Prostate gland (tissue), 2 donors: ENCODE measurements around the gene NOXA1. TPM values are rescaled to one million over a fixed set of nuclear protein-coding genes. Genes with fewer than 3 reads are reported as not detected.
"Not testable (repeated sequence)": the region's sequence is repeated elsewhere in the genome, so short reads cannot be mapped to it uniquely, and the experiment has no call there.

ENCODE experiments used
- DNase-seq: peaks from one replicate; pipeline ENCODE4 v3.0.0-alpha.2; 2019; ENCODE audit warnings: low spot score
- H3K27ac ChIP-seq, 2 donors: fragments of 200-600 bp; sonication (generic); 2 replicates each; pipeline ENCODE4 v1.5.1; 2017 to 2019
- H3K27me3 ChIP-seq: fragments of 200-600 bp; sonication (generic); replicated peaks from 2 replicates; pipeline ENCODE4 v1.5.1; 2019; ENCODE audit not compliant: insufficient read depth
- H3K36me3 ChIP-seq, 2 donors: fragments of 200-600 bp; sonication (generic); 1 replicate in 1 of 2; 2 replicates in 1 of 2; pipeline versions ENCODE4 v1.5.1 to v1.8.1; 2017 to 2019
- H3K4me1 ChIP-seq: fragments of 200-600 bp; sonication (generic); replicated peaks from 2 replicates; pipeline ENCODE4 v1.5.1; 2019
- H3K4me3 ChIP-seq, 2 donors: fragments of 200-600 bp; sonication (generic); 2 replicates each; pipeline ENCODE4 v1.5.1; 2017 to 2019
- H3K9me3 ChIP-seq: fragments of 200-600 bp; sonication (generic); 2 replicates; pipeline ENCODE4 v1.5.1; 2017
- CTCF ChIP-seq, 4 experiments: fragments of 200-600 bp in 2 of 4; fragments of 450-650 bp in 2 of 4; sonication (generic) in 2 of 4; IDR thresholded peaks; 1 replicate in 3 of 4; 2 replicates in 1 of 4; pipeline ENCODE4 v1.5.1; 2016 to 2019; ENCODE audit warnings: antibody characterized with exemption in 4 of 4, mild to moderate bottlenecking in 2 of 4, moderate library complexity in 2 of 4
- POLR2A ChIP-seq: fragments of 450-650 bp; IDR thresholded peaks from one replicate; pipeline ENCODE4 v1.6.1; 2016; ENCODE audit warnings: antibody characterized with exemption, mild to moderate bottlenecking
- POLR2AphosphoS5 ChIP-seq: sonication (generic); formaldehyde crosslinking; IDR thresholded peaks from one replicate; pipeline ENCODE4 v1.6.1; 2017; ENCODE audit warnings: antibody characterized with exemption
- WGBS: methylation state at CpG from one replicate; pipeline ENCODE4 v1.1.5; 2018; 5-methylcytosine and 5-hydroxymethylcytosine counted together
- intact Hi-C: fragments of 100-400 bp; cut with DNase I; formaldehyde crosslinking; loops from one replicate; pipeline ENCODE4 v1.14.2; 2022
- total RNA-seq, 2 donors: library from RNA; depleted of rRNA; stranded (reverse); fragments of >200 nt; gene quantifications; one replicate each; pipeline ENCODE4 v1.1.0, GENCODE V29; 2016

Gene NOXA1
- total RNA-seq, 2 donors from 2014 or later, result 7.5 to 17.1 TPM

DNA sequence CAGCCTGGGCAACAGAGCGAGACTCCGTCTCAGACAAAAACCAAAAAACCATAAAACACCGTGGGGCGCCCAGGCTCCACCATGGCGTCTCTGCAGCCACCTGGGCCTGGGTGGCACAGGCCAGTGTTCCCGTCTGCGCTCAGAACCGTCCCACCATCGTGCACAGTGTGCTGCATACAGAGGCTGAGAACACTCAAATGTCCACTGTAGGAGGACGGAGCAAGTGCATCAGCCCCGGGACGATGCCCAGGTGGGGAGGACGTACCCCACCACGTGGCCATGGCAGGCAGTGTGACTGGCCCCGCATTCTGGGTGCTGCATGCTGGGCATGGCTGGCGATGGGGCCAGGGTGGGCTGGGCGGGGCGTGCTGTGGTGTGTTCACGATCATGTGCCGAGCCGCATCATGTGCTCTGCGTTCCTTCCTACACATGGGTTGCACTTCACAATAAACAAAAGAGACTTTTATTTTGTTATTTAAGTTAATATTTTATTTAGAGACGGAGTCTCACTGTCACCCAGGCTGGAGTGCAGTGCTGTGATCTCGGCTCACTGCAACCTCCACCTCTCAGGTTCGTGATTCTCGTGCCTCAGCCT is 38.0 kb upstream of the NOXA1 start:
- no peak for TF ChIP-seq POLR2AphosphoS5
- TF ChIP-seq CTCF (IDR thresholded peaks at IDR 0.05), result no peak
- no peak for TF ChIP-seq POLR2A
- H3K4me1 ChIP-seq, result no peaks in the 10 kb centered on the region
- no peak overlapping the region for H3K4me3 ChIP-seq
- H3K27ac ChIP-seq, result no peak overlapping the region
- 93% methylated on average over 26 of the region's 26 CpGs for WGBS
- H3K27me3 ChIP-seq, result no peaks in the 10 kb centered on the region
- intact Hi-C loops, result no loop called here
- no peaks in the 10 kb centered on the region for H3K9me3 ChIP-seq
- H3K36me3 ChIP-seq, result no peaks in the 10 kb centered on the region
- DNase-seq, result no peak

DNA sequence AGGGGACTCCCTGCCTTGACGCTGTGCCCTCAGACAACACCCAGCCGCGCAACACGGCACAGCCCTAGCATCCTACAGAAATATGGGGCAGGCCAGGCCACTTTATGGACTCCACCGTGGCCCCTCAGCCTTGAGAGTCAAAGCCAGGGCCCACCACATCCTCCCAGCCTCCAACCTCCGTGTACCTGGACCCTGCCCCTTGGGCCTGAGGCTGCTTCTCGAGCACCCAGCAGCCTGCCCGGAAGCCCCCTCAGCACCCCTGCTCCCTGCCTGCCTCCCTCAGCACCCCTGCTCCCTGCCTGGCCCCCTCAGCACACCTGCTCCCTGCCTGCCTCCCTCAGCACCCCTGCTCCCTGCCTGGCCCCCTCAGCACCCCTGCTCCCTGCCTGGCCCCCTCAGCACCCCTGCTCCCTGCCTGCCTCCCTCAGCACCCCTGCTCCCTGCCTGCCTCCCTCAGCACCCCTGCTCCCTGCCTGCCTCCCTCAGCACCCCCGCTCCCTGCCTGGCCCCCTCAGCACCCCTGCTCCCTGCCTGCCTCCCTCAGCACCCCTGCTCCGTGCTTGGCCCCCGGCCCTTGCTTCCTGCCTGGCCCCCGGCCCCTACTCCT is 36.6 kb upstream of the NOXA1 start:
- H3K4me3 ChIP-seq, H3K9me3 ChIP-seq, DNase-seq, H3K36me3 ChIP-seq, H3K4me1 ChIP-seq, H3K27me3 ChIP-seq, H3K27ac ChIP-seq, intact Hi-C loops: not testable (repeated sequence)
- WGBS, result 80% methylated on average over 12 of the region's 12 CpGs

GRCh38 chr9:137387114-137387890 is 35.9 kb upstream of the NOXA1 start:
- intact Hi-C loops, result no loop called here
- H3K27ac ChIP-seq, result no peak overlapping the region

GRCh38 chr9:137387891-137388560 is 35.2 kb upstream of the NOXA1 start:
- Histone ChIP-seq H3K4me3 (no peak overlapping the region), H3K9me3 (no peaks in the 10 kb centered on the region), H3K36me3 (no peaks in the 10 kb centered on the region), H3K4me1 (no peaks in the 10 kb centered on the region), H3K27ac (no peak overlapping the region), H3K27me3 (no peaks in the 10 kb centered on the region)
- no peak for DNase-seq
- intact Hi-C loops, result no loop called here
- TF ChIP-seq POLR2AphosphoS5 (no peak), CTCF (IDR thresholded peaks at IDR 0.05) (no peak), POLR2A (no peak)
- WGBS, result 86% methylated on average over 26 of the region's 26 CpGs

More at GRCh38 chr9:137387114-137387890, 35.9 kb upstream of the NOXA1 start:
- no peaks in the 10 kb centered on the region for H3K27me3 ChIP-seq
- 84% methylated on average over 31 of the region's 34 CpGs for WGBS
- H3K4me1 ChIP-seq, result no peaks in the 10 kb centered on the region
- TF ChIP-seq CTCF (IDR thresholded peaks at IDR 0.05) (no peak), POLR2A (no peak), POLR2AphosphoS5 (no peak)
- H3K4me3 ChIP-seq, result no peak overlapping the region
- no peak for DNase-seq
- no peaks in the 10 kb centered on the region for H3K36me3 ChIP-seq
- no peaks in the 10 kb centered on the region for H3K9me3 ChIP-seq
